GM19238 (cell line): ENCODE results near the gene FBXO10.
"Not testable (repeated sequence)": the region's sequence is repeated elsewhere in the genome, so short reads cannot be mapped to it uniquely, and the experiment has no call there.

Source experiments
- DNase-seq: peaks from one replicate; pipeline ENCODE4 v3.0.0; 2011; ENCODE audit warnings: low spot score; ENCODE audit not compliant: insufficient read length

The FBXO10 gene

GRCh38 chr9:37575921-37576721 lies at the start of gene FBXO10:
Gene FBXO10 (minus strand): TSS chr9:37576380. CDS start chr9:37541768, 34,612 bp downstream.
- peak; percentile 49 for DNase-seq

- no peak for DNase-seq
These were observed 49.6 kb upstream of the FBXO10 start for GRCh38 chr9:37625758-37626147.

- no peak for DNase-seq
These were observed 49.0 kb upstream of the FBXO10 start for GRCh38 chr9:37625036-37625757.

DNA sequence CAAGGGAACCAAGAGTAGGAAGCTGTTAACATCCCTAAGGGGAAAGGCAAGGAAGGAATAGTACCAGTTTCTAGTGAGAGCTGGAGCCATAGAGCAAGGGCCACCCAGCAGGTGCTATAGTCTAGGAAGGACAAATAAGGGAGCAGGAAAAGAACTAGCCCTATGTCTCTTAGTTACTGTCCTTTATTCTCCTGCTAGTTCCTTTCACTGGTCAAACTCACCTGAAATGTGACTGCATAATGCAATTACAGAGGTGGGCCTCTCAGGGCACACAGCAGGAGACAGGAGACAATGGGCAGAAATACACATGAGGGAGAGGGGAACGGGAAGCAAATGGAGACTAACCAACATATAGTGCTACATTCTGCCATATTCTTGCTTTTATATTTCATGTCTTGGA lies 47.9 kb upstream of the FBXO10 start:
- DNase-seq = no peak

DNA sequence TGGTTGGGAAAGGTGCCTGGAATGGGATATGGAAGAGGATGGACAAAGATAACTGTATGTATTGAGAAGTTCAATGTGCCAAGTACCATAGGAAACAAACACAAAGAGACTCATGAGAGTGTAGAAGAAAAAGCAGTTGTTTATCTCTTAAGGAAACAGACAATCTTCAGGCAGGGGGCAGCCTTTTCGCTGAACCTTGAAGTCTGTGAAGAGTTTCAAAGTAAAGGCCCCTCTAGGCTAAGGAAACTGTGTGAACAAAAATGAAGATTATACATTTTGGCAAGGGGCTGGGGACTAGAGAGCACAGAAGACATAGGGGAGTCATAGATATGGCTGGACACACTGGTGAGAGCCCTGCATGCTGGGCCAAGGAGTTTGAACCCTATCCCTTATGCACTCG lies 47.1 kb upstream of the FBXO10 start:
- DNase-seq = no peak

DNA sequence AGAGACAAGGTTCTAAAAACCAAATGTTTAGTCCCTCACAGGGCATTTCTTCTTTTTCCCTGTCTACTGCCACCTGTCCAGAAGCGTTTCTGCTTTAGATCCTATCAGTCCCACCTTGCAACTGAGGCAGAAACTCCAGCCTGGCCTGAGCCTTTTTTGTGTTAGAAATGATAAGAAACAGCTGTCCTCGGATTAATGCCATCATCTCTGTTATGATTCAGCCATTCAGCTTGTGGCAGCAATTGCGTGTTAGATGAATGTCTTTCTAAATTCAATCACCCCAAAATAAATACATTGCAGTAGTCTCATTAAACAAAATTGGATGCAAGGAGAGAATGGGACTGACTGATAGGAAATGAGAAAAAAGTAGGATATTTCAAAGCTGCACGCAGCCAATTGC lies 46.3 kb upstream of the FBXO10 start:
- DNase-seq = no peak

GRCh38 chr9:37621273-37622121 lies 45.3 kb upstream of the FBXO10 start:
- DNase-seq = no peak

DNA sequence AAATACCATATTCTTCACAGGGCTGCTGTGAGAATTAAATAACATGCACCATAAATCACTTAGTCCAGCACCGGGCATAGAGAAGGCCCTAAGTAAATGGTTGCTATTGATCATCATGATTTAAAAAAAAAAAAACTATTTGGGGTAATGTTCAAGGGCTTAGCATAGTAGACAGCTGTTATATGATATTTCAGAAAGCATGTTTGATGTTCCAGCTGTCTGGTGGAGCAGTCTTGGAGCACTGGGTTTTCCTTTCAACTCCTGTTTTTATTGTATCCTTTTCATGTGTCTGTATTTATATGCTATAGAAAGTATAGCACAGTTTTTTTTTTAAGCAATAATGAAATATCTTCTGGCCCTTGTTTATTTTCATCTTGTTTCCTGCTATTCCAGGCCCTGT lies 44.2 kb upstream of the FBXO10 start:
- DNase-seq = no peak

GRCh38 chr9:37619806-37620205 lies 43.6 kb upstream of the FBXO10 start:
- DNase-seq = no peak

GRCh38 chr9:37618817-37619216 lies 42.6 kb upstream of the FBXO10 start:
- DNase-seq = no peak

- no peak for DNase-seq
These were observed 41.7 kb upstream of the FBXO10 start for GRCh38 chr9:37617832-37618231.

DNA sequence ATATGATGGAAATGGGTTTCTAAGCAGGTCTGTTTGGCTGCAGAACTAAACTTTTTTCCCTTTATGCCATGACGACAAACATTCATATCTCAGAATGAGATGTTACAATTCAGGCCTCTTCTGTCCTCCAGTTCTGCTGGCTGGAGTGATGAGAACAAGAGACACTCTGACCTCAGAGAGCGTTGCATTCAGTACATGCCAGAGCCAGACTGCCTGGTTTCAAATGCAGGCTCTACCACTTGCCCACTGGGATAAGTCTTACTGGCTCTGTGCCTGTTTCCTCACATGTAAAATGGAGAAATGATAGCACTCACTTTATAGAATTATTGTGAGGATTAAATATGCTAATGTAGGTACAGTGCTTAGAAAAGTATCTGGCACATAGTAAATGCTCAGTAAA lies 41.0 kb upstream of the FBXO10 start:
- DNase-seq = no peak

DNA sequence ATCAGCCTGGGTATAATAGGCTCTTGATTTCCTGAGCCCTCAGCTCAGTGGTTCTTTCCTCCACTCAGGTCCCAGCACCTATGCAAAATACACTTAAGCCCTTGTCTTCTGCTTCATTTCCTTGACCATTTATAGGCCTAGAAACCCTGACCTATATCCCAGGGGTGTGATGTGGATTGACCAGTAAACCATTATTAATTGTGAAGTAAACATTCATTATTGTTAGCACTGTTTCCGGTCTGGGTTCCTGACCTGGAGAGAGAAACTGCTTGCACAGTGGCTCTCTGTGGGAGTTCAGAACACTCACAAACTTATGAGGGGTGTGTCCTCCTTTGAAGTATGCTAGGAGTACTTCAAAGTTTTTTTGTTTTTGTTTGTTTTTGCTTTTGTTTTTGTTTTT lies 35.8 kb upstream of the FBXO10 start:
- DNase-seq = no peak

DNA sequence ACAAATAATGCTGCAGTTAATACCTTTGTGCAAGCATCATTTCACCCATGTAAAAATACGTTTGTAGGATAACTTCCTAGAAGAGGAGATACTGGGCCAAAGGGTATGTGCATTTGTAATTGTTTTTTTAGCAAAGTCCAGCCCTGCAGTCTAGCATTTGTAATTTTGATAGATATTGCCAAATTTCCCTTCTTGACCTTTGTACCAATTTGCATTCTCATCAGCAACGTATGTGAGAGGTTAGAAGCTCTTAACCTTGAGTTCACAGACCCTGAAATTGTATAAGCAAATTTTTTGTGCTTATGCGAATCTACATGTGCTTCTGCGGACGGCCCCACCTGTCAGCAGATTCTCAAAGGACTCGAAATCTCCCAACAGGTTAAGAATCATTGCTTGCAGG lies 34.8 kb upstream of the FBXO10 start:
- DNase-seq = no peak

DNA sequence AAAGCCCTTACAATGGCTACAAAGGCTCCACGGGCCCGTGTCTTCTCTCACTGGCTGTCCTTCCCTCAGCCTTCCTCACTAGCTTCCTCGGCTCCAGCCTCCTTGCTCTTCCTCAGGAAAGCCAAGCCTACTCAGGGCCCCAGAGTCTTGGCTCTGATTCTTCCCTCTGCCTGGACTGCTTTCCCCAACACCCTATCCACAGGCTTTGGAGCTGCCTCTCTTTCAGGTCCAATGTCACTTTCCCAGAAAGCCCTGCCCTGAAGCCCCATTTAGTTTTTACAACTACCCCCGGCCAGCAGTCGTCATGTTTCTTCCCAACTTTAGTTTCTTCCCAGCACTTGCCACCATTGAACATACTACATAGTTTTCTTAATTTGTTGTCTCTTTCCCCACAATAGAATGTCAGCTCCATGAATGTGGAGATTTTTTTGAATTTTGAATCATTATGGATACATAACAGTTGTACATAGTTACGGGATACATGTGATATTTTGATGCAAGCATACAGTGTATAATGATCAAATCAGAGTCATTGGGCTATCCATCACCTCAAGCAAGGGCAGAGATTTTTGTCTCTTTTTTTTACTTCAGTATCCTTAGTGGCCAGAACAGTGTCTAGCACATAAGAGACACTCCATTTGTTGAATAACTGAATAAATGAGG lies 33.7 kb upstream of the FBXO10 start:
- no peak for DNase-seq

DNA sequence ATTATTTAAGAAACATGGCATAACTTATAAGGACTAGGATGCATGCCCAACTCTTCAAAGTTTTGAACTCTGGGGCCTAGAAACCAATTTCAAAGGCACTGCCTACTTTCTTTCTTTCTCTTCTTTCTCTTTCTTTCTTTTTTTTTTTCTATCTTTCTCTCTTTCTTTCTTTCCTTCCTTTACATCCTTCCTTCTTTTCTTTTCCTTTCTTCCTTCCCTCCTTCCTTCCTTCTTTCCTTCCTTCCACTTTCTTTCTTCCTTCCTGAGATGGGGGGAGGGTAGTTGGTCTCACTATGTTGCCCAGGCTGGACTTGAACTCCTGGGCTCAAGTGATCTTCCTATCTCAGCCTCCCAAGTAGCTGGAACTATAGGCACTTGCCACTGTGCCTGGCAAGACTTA lies 32.1 kb upstream of the FBXO10 start:
- DNase-seq = no peak

DNA sequence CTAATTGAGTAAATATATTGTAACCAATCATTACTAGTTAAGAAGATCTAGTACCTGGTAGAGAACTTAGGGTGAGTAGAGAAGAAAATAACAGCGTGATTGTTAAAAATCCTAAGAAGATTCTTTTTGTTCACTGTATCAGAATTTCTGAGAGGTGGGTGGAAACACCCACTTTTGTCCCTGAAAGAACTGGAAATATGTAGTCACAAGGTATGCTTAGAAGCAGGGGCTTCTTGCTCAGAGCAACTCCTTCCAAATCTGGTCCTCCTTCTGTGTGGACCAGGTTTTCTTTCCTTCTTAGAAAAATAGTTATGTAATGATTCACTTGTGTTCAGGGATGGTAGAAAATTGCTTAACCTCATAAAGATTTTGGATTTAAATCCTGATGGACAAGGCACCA lies 28.1 kb upstream of the FBXO10 start:
- no peak for DNase-seq

GRCh38 chr9:37602817-37603216 lies 26.6 kb upstream of the FBXO10 start:
- no peak for DNase-seq

DNA sequence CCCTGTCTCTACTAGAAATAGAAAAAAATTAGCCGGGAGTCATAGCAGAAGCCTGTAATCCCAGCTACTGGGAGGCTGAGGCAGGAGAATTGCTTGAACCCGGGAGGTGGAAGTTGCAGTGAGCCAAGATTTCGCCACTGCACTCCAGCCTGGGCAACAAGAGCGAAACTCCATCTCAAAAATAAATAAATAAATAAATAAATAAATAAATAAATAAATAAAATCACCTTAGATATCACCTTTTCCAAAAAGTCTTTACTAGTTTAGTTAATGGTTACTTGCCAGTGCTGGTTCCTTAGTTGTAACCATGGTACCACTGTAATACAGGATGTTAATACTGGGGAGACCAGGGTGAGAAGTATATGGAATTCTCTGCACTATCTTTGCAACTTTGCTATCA lies 25.9 kb upstream of the FBXO10 start:
- not testable (repeated sequence) for DNase-seq

GRCh38 chr9:37596504-37596903 lies 20.3 kb upstream of the FBXO10 start:
- no peak for DNase-seq

DNA sequence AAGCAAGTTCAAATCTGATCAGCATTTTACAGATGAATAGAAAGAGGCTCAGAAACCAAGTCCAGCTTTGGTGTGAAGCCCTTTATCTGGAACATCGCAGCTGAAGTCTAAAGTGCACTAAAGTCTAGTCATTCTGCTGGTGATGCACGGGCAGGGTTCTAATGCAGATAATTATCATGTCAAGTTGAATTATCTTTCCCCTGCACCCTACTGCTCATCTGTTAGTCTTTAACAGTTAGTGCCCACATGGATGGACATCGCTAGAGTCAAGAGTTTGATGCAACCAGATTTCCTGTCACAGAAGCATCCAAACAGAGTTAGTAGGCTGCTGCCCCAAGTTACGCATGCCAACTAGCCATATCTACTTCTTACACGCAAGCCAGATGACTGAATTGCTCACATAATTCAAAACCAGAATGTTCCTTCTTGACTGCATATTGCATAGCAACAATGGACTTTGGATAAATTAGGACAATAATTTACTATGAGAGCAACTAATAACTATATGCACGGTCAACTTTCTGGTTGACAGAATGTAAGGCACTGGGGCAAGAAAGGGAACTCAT lies 17.8 kb upstream of the FBXO10 start:
- DNase-seq = no peak
